ENCODE data around the gene NOL4L. TPM values are rescaled to one million over a fixed set of nuclear protein-coding genes. Genes with fewer than 3 reads are reported as not detected.

Gene NOL4L
- total and polyA plus RNA-seq, 11 donors, result 2.6 to 15.0 (median 6.7) TPM

DNA sequence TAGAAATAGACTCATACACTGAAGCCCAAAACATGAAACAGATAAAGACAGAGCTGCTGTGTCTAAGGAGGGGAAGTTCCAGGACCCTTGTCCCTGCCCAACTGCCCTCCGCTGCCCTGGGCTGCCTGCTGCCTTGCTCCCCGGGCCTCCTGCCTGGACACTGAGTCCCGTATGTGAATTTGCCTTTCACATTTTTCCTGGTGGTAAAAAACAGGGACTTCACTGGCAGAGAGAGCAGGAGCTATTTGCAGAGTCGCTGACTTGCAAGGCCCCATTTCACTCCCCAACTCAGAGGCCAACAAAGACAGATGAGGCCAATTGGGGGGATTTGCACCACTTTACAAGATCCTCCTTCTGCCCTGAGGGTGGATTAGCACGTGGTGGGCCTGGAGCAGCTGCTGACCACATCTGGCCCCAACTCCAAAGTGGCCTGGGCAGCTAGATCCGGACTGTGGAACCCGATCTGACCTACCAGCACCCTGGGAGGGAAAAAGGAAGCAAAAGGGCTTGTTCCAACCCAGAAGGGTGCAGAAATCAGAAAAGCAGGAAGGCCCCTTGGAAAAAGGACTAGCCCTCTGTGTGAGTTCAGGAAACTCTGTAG lies 61.4 kb downstream of the NOL4L start:
- intact Hi-C loops (cut with DNase I), result loop anchor here in 5 of 10 donors (2.0 to 10.0 kb wide), 5 partner anchors 59 to 254 kb away; no protein-coding TSS in a partner anchor
- Histone ChIP-seq H3K9me3 (no peaks in the 10 kb centered on the region), H3K27ac (peak overlapping the region in 1 of 12 donors; percentile 1), H3K36me3 (no peaks in the 10 kb centered on the region), H3K27me3 (no peaks in the 10 kb centered on the region), H3K4me3 (no peak overlapping the region), H3K4me1 (peaks cover 0 to 62% (median 37%) of the 10 kb centered on the region in 12 donors)
- TF ChIP-seq POLR2A (IDR thresholded peaks at IDR 0.05), result no peak
- TF ChIP-seq, protein P1, sequence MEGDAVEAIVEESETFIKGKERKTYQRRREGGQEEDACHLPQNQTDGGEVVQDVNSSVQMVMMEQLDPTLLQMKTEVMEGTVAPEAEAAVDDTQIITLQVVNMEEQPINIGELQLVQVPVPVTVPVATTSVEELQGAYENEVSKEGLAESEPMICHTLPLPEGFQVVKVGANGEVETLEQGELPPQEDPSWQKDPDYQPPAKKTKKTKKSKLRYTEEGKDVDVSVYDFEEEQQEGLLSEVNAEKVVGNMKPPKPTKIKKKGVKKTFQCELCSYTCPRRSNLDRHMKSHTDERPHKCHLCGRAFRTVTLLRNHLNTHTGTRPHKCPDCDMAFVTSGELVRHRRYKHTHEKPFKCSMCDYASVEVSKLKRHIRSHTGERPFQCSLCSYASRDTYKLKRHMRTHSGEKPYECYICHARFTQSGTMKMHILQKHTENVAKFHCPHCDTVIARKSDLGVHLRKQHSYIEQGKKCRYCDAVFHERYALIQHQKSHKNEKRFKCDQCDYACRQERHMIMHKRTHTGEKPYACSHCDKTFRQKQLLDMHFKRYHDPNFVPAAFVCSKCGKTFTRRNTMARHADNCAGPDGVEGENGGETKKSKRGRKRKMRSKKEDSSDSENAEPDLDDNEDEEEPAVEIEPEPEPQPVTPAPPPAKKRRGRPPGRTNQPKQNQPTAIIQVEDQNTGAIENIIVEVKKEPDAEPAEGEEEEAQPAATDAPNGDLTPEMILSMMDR (IDR thresholded peaks at IDR 0.05), result no peak
- DNase-seq (peak in 1 of 5 donors; percentile 5), ATAC-seq (no peak)
- WGBS, 4 donors, result 73 to 84% (median 78%) methylated on average over 7 of the region's 7 CpGs

DNA sequence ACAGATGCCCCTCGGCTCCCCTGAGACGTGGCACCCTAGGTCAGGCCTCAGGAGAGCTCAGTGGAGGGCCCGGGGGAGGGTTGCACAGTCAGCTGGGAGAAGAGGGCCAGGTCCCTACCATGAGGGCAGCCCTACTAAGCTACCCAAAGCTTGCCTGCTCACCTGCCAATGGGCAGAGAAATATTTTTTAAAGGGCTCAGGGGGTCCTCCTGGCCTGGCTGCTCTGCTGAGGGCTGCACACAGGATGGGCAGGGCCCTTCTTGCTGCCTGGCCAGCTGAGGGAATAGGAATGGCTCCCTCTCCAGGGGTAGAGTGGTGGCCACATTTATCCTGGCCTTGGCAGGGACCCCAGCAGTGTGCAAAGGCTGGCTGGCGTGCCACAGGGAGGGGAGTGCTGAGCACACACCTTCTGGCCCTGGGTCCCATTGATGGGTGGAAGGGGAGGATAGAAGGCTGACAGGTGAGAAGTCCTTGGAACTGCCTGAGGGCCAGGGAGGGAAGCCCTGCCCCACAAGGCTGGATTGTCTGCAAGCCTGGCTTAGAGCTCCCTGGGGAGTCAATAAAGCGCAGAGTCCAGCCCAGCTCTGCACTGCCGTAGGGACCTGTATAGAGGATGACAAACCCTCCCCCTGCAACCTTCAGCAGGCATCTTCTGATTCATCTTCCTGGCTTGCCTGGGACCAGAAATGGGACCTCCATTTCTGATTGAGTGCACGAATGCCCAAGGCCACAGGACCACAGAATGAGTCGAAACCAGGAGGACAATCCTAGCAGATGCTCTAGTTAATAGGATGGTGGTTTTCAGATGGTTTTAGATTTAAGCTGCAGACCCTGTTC lies 62.1 kb downstream of the NOL4L start:
- Histone ChIP-seq H3K36me3 (no peaks in the 10 kb centered on the region), H3K9me3 (no peaks in the 10 kb centered on the region), H3K4me1 (peaks cover 0 to 62% (median 36%) of the 10 kb centered on the region in 12 donors), H3K27ac (peak overlapping the region in 1 of 12 donors; percentile 1), H3K4me3 (no peak overlapping the region), H3K27me3 (no peaks in the 10 kb centered on the region)
- DNase-seq (peak in 1 of 5 donors; percentile 32), ATAC-seq (peak in 1 of 4 donors; percentile 20)
- WGBS, 4 donors, result 73 to 85% (median 83%) methylated on average over 8 of the region's 8 CpGs
- TF ChIP-seq POLR2A (IDR thresholded peaks at IDR 0.05), result no peak
- TF ChIP-seq, protein P1 (IDR thresholded peaks at IDR 0.05), result peak in 1 of 12 donors; percentile 7
- intact Hi-C loops (cut with DNase I), result loop anchor here in 6 of 10 donors (1.0 to 10.0 kb wide), 6 partner anchors 59 to 254 kb away; no protein-coding TSS in a partner anchor

DNA sequence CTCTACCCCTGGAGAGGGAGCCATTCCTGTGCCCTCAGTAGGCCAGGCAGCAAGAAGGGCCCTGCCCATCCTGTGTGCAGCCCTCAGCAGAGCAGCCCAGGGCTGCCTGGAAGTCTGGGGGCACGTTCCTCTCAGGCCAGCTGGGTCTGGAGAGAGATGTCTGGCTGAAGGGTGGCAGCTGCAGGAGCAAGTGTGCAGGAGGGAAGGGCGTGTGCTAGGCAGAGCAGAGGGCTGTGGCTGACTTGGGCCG lies 62.7 kb downstream of the NOL4L start:
- H3K27me3 ChIP-seq, result no peaks in the 10 kb centered on the region
- ATAC-seq, result no peak
- no peaks in the 10 kb centered on the region for H3K36me3 ChIP-seq
- H3K4me1 ChIP-seq, result peaks cover 2 to 62% (median 37%) of the 10 kb centered on the region in 12 donors
- no peak overlapping the region for H3K27ac ChIP-seq
- peak in 1 of 5 donors; percentile 22 for DNase-seq
- no peaks in the 10 kb centered on the region for H3K9me3 ChIP-seq
- no peak for TF ChIP-seq POLR2A (IDR thresholded peaks at IDR 0.05)
- TF ChIP-seq, protein P1 (IDR thresholded peaks at IDR 0.05), result no peak
- H3K4me3 ChIP-seq, result no peak overlapping the region
- intact Hi-C loops (cut with DNase I), result loop anchor here in 6 of 10 donors (1.0 to 10.0 kb wide), 6 partner anchors 60 to 255 kb away; no protein-coding TSS in a partner anchor
- 70 to 86% (median 79%) methylated on average over 3 of the region's 3 CpGs for WGBS, 4 donors
